Keratinocyte (primary cell): ENCODE measurements around the gene SMIM26. TPM values are rescaled to one million over a fixed set of nuclear protein-coding genes. Genes with fewer than 3 reads are reported as not detected.

ENCODE experiments used
- DNase-seq: peaks from one replicate; pipeline ENCODE4 v3.0.0-alpha.2; 2011; ENCODE audit warnings: low read depth, missing footprints, low spot score
- FAIRE-seq: peaks from 2 replicates; lab custom pipeline; 2011; peaks lifted over from hg19 to GRCh38; lab: Jason Lieb, UNC
- H2AFZ ChIP-seq: 2 replicates; pipeline ENCODE4 v1.6.0; 2012; ENCODE audit warnings: low read length, control low read depth, inconsistent platforms; ENCODE audit not compliant: control insufficient read depth
- H3K27ac ChIP-seq: 2 replicates; pipeline ENCODE4 v1.5.1; 2011; ENCODE audit warnings: low read length; ENCODE audit not compliant: control insufficient read depth, insufficient read depth
- H3K27me3 ChIP-seq: 3 replicates; pipeline ENCODE4 v1.6.0; 2011; ENCODE audit warnings: low read length; ENCODE audit not compliant: control insufficient read depth, insufficient read depth; ENCODE audit errors: extremely low read depth
- H3K36me3 ChIP-seq, 2 experiments: 2 replicates in 1 of 2; 3 replicates in 1 of 2; pipeline ENCODE4 v1.5.1; 2011; ENCODE audit warnings: low read length in 2 of 2, mild to moderate bottlenecking in 1 of 2; ENCODE audit not compliant: control insufficient read depth in 2 of 2, insufficient read depth in 2 of 2; ENCODE audit errors: extremely low read depth in 1 of 2
- H3K4me1 ChIP-seq: 3 replicates; pipeline ENCODE4 v1.5.1; 2011; ENCODE audit warnings: low read length; ENCODE audit not compliant: control insufficient read depth, insufficient read depth; ENCODE audit errors: extremely low read depth
- H3K4me2 ChIP-seq: 3 replicates; pipeline ENCODE4 v1.6.0; 2011; ENCODE audit warnings: low read depth, low read length; ENCODE audit not compliant: control insufficient read depth, insufficient read depth; ENCODE audit errors: extremely low read depth
- H3K4me3 ChIP-seq, 3 experiments: fragments of 200-600 bp in 1 of 3; sonication (generic) in 1 of 3; 2 replicates in 2 of 3; 3 replicates in 1 of 3; pipeline ENCODE4 v1.5.1; 2011 to 2016; ENCODE audit warnings: low read length in 3 of 3, mild to moderate bottlenecking in 3 of 3, control low read depth in 2 of 3, inconsistent platforms in 1 of 3, low read depth in 1 of 3, mixed read lengths in 1 of 3, mixed run types in 1 of 3, moderate library complexity in 1 of 3; ENCODE audit not compliant: control insufficient read depth in 2 of 3, insufficient read depth in 2 of 3; ENCODE audit errors: extremely low read depth in 1 of 3
- H3K79me2 ChIP-seq: 2 replicates; pipeline ENCODE4 v1.6.0; 2012; ENCODE audit warnings: low read length; ENCODE audit not compliant: control insufficient read depth, insufficient read depth
- H3K9ac ChIP-seq: 3 replicates; pipeline ENCODE4 v1.6.0; 2011; ENCODE audit warnings: low read length; ENCODE audit not compliant: control insufficient read depth, insufficient read depth; ENCODE audit errors: extremely low read depth
- H3K9me1 ChIP-seq: 3 replicates; pipeline ENCODE4 v1.6.0; 2011; ENCODE audit warnings: low read length; ENCODE audit not compliant: control insufficient read depth, insufficient read depth; ENCODE audit errors: extremely low read depth
- H3K9me3 ChIP-seq: 2 replicates; pipeline ENCODE4 v1.5.1; 2012; ENCODE audit warnings: low read depth, low read length; ENCODE audit not compliant: control insufficient read depth
- H4K20me1 ChIP-seq: 3 replicates; pipeline ENCODE4 v1.6.0; 2011; ENCODE audit warnings: low read length; ENCODE audit not compliant: control insufficient read depth, insufficient read depth; ENCODE audit errors: extremely low read depth
- EZH2 ChIP-seq: IDR thresholded peaks from one replicate; pipeline ENCODE4 v1.6.1; 2012; ENCODE audit warnings: inconsistent platforms, mild to moderate bottlenecking, low read length, moderate library complexity
- dilution Hi-C: fragments of 300-500 bp; cut with MboI; formaldehyde crosslinking; loops from one replicate; pipeline ENCODE4 v1.7.0; 2020; ENCODE audit warnings: low sequenced_read_pairs; ENCODE audit not compliant: extremely low pct_ligation_motif_present
- polyA plus RNA-seq, 5 experiments: library from polyadenylated mRNA; depleted of rRNA in 3 of 5; stranded (reverse) in 3 of 5; stranded (forward) in 1 of 5; unstranded in 1 of 5; fragments of >200 nt; gene quantifications; 1 replicate in 1 of 5; 2 replicates in 3 of 5; 3 replicates in 1 of 5; pipeline versions ENCODE4 v1.2.1 to v1.2.3, GENCODE V29; 2011 to 2012; ENCODE audit warnings: missing spikeins in 2 of 5, low read depth in 1 of 5, low replicate concordance in 1 of 5
- TF ChIP-seq, protein P1 (sequence below), 3 experiments: IDR thresholded peaks in 1 of 3; conservative IDR thresholded peaks in 1 of 3; optimal IDR thresholded peaks in 1 of 3; 2 replicates in 2 of 3; 3 replicates in 1 of 3; pipeline versions ENCODE3 to v1.5.1; 2011; ENCODE audit warnings: low read length in 3 of 3, mild to moderate bottlenecking in 3 of 3, moderate library complexity in 2 of 3, control low read depth in 1 of 3, inconsistent platforms in 1 of 3; ENCODE audit not compliant: insufficient read depth in 2 of 3; ENCODE audit errors: extremely low read depth in 1 of 3

The SMIM26 gene
- polyA plus RNA-seq, 1 donor (not counting 4 experiments of a cell fraction or from before 2014, with no cell fraction given), result 124 TPM

DNA sequence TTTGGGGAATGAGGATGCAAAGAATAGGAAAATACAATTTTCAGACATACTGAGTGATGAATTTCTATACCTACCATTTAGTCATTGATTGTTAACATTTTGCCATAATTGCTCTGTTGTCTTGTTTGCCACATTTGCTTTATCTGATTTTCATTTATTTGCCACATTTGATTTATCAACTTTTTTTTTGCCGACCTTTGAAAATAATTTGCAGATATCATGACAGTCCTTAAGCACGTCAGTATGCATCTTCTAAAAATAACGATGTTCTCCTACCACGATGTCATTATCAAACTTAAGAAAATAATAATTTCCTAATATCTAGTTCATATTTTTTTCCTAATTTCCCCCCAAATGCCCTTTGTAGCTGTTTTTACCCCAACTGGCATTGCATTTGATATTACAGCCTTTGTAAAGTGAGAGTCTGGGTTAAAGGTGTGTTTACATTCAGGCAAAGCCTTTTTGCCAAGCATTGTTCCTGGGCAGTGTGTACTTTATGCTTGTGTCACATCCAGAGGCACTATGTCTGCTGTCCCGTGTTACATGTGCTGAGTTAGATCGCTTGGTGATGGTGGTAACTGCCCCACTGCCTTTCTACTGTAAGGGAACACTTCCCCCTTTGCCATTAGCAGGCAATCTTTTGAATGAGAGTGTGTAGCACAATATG is 33.1 kb upstream of the SMIM26 start:
- Histone ChIP-seq H3K27ac (no peak overlapping the region), H3K36me3 (peaks cover 26 to 45% of the 10 kb centered on the region in 2 experiments), H3K27me3 (no peaks in the 10 kb centered on the region), H3K9me3 (no peaks in the 10 kb centered on the region), H3K4me2 (no peak overlapping the region), H3K9me1 (no peaks in the 10 kb centered on the region), H3K4me1 (no peaks in the 10 kb centered on the region), H3K79me2 (peaks cover 1% of the 10 kb centered on the region), H4K20me1 (no peaks in the 10 kb centered on the region), H3K4me3 (no peak overlapping the region), H3K9ac (no peak overlapping the region), H2AFZ (no peak overlapping the region)
- DNase-seq (no peak), FAIRE-seq (no peak)
- dilution Hi-C loops, result no loop called here
- no peak for TF ChIP-seq EZH2
- TF ChIP-seq, protein P1, sequence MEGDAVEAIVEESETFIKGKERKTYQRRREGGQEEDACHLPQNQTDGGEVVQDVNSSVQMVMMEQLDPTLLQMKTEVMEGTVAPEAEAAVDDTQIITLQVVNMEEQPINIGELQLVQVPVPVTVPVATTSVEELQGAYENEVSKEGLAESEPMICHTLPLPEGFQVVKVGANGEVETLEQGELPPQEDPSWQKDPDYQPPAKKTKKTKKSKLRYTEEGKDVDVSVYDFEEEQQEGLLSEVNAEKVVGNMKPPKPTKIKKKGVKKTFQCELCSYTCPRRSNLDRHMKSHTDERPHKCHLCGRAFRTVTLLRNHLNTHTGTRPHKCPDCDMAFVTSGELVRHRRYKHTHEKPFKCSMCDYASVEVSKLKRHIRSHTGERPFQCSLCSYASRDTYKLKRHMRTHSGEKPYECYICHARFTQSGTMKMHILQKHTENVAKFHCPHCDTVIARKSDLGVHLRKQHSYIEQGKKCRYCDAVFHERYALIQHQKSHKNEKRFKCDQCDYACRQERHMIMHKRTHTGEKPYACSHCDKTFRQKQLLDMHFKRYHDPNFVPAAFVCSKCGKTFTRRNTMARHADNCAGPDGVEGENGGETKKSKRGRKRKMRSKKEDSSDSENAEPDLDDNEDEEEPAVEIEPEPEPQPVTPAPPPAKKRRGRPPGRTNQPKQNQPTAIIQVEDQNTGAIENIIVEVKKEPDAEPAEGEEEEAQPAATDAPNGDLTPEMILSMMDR (optimal IDR thresholded peaks at IDR 0.05 in 1 of 3, IDR thresholded peaks at IDR 0.05 in 1 of 3, conservative IDR thresholded peaks at IDR 0.05 in 1 of 3; ENCODE audit: extremely low read depth in 1 of 3, insufficient read depth in 2 of 3, low read length in 3 of 3), result no peak

DNA sequence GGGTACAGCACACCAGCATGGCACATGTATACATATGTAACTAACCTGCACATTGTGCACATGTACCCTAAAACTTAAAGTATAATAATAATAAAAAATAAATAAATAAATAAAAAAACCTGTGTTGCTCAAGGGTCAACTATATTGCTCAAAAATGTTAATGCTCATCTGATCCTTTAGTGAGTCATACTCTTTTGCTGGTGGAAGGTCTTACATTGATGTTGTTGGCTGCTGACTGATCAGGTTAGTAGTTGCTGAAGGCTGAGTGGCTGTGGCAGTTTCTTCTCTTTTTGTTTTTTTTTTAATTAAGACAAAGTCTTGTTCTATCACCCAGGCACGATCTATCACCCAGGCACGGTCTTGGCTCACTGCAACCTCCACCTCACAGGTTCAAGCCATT is 29.6 kb upstream of the SMIM26 start:
- no peak overlapping the region for H2AFZ ChIP-seq
- FAIRE-seq, result no peak
- TF ChIP-seq, protein P1 (optimal IDR thresholded peaks at IDR 0.05 in 1 of 3, IDR thresholded peaks at IDR 0.05 in 1 of 3, conservative IDR thresholded peaks at IDR 0.05 in 1 of 3; ENCODE audit: extremely low read depth in 1 of 3, insufficient read depth in 2 of 3, low read length in 3 of 3), result no peak
- TF ChIP-seq EZH2, result no peak
- H3K27me3 ChIP-seq, result no peaks in the 10 kb centered on the region
- H3K27ac ChIP-seq, result no peak overlapping the region
- H3K4me3 ChIP-seq, result no peak overlapping the region
- peaks cover 13% of the 10 kb centered on the region for H3K4me1 ChIP-seq
- H3K36me3 ChIP-seq, result peaks cover 13 to 35% of the 10 kb centered on the region in 2 experiments
- no peak overlapping the region for H3K9ac ChIP-seq
- H4K20me1 ChIP-seq, result no peaks in the 10 kb centered on the region
- no peaks in the 10 kb centered on the region for H3K79me2 ChIP-seq
- dilution Hi-C loops, result no loop called here
- DNase-seq, result no peak
- no peaks in the 10 kb centered on the region for H3K9me1 ChIP-seq
- no peaks in the 10 kb centered on the region for H3K9me3 ChIP-seq
- H3K4me2 ChIP-seq, result no peak overlapping the region
